ENCODE data around the gene LRP10. TPM values are rescaled to one million over a fixed set of nuclear protein-coding genes. Genes with fewer than 3 reads are reported as not detected.

The LRP10 gene
- total RNA-seq, 1 donor from 2014 or later: 43.1 TPM

DNA sequence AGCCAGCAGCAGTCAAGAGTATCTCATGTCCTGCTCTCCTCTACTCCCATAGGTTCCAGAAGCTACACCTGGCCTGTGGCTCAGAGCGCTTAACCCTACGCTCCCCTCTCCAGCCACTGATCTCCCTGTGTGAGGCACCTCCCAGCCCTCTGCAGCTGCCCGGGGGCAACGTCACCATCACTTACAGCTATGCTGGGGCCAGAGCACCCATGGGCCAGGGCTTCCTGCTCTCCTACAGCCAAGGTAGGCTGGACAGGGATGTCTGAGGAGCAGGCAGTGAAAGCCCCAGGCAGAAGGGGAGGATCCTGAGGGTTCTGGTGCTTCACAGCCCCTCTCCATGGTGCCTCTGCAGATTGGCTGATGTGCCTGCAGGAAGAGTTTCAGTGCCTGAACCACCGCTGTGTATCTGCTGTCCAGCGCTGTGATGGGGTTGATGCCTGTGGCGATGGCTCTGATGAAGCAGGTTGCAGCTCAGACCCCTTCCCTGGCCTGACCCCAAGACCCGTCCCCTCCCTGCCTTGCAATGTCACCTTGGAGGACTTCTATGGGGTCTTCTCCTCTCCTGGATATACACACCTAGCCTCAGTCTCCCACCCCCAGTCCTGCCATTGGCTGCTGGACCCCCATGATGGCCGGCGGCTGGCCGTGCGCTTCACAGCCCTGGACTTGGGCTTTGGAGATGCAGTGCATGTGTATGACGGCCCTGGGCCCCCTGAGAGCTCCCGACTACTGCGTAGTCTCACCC, 3.6 kb downstream of the LRP10 start:
- TF ChIP-seq, protein P1, sequence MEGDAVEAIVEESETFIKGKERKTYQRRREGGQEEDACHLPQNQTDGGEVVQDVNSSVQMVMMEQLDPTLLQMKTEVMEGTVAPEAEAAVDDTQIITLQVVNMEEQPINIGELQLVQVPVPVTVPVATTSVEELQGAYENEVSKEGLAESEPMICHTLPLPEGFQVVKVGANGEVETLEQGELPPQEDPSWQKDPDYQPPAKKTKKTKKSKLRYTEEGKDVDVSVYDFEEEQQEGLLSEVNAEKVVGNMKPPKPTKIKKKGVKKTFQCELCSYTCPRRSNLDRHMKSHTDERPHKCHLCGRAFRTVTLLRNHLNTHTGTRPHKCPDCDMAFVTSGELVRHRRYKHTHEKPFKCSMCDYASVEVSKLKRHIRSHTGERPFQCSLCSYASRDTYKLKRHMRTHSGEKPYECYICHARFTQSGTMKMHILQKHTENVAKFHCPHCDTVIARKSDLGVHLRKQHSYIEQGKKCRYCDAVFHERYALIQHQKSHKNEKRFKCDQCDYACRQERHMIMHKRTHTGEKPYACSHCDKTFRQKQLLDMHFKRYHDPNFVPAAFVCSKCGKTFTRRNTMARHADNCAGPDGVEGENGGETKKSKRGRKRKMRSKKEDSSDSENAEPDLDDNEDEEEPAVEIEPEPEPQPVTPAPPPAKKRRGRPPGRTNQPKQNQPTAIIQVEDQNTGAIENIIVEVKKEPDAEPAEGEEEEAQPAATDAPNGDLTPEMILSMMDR (IDR thresholded peaks at IDR 0.05; ENCODE audit: unreplicated experiment): no peak
- no peak overlapping the region for H3K4me3 Mint-ChIP-seq (ENCODE audit: low read depth)
- H3K9me3 Mint-ChIP-seq (ENCODE audit: low read depth): no peaks in the 10 kb centered on the region
- H3K27me3 Mint-ChIP-seq: no peaks in the 10 kb centered on the region
- peaks cover 13% of the 10 kb centered on the region for H3K36me3 Mint-ChIP-seq (ENCODE audit: insufficient read depth)
- DNase-seq (ENCODE audit: low spot score, unreplicated experiment): no peak
- no peak overlapping the region for H3K27ac Mint-ChIP-seq
- peaks cover 14% of the 10 kb centered on the region for H3K4me1 Mint-ChIP-seq (ENCODE audit: low read depth)

DNA sequence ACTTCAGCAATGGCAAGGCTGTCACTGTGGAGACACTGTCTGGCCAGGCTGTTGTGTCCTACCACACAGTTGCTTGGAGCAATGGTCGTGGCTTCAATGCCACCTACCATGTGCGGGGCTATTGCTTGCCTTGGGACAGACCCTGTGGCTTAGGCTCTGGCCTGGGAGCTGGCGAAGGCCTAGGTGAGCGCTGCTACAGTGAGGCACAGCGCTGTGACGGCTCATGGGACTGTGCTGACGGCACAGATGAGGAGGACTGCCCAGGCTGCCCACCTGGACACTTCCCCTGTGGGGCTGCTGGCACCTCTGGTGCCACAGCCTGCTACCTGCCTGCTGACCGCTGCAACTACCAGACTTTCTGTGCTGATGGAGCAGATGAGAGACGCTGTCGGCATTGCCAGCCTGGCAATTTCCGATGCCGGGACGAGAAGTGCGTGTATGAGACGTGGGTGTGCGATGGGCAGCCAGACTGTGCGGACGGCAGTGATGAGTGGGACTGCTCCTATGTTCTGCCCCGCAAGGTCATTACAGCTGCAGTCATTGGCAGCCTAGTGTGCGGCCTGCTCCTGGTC, 4.3 kb downstream of the LRP10 start:
- no peak for DNase-seq (ENCODE audit: low spot score, unreplicated experiment)
- Mint-ChIP-seq H3K27ac (no peak overlapping the region), H3K9me3 (ENCODE audit: low read depth) (no peaks in the 10 kb centered on the region), H3K27me3 (no peaks in the 10 kb centered on the region), H3K36me3 (ENCODE audit: insufficient read depth) (peaks cover 13% of the 10 kb centered on the region), H3K4me3 (ENCODE audit: low read depth) (no peak overlapping the region), H3K4me1 (ENCODE audit: low read depth) (peaks cover 9% of the 10 kb centered on the region)
- TF ChIP-seq, protein P1 (IDR thresholded peaks at IDR 0.05; ENCODE audit: unreplicated experiment): no peak

DNA sequence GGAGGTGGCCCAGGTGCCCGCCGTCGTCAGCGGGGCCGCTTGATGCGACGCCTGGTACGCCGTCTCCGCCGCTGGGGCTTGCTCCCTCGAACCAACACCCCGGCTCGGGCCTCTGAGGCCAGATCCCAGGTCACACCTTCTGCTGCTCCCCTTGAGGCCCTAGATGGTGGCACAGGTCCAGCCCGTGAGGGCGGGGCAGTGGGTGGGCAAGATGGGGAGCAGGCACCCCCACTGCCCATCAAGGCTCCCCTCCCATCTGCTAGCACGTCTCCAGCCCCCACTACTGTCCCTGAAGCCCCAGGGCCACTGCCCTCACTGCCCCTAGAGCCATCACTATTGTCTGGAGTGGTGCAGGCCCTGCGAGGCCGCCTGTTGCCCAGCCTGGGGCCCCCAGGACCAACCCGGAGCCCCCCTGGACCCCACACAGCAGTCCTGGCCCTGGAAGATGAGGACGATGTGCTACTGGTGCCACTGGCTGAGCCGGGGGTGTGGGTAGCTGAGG, 5.5 kb downstream of the LRP10 start:
- Mint-ChIP-seq H3K9me3 (ENCODE audit: low read depth) (no peaks in the 10 kb centered on the region), H3K27ac (no peak overlapping the region), H3K4me3 (ENCODE audit: low read depth) (no peak overlapping the region), H3K27me3 (no peaks in the 10 kb centered on the region), H3K36me3 (ENCODE audit: insufficient read depth) (peaks cover 13% of the 10 kb centered on the region), H3K4me1 (ENCODE audit: low read depth) (peaks cover 9% of the 10 kb centered on the region)
- no peak for DNase-seq (ENCODE audit: low spot score, unreplicated experiment)
- TF ChIP-seq, protein P1 (IDR thresholded peaks at IDR 0.05; ENCODE audit: unreplicated experiment): no peak

DNA sequence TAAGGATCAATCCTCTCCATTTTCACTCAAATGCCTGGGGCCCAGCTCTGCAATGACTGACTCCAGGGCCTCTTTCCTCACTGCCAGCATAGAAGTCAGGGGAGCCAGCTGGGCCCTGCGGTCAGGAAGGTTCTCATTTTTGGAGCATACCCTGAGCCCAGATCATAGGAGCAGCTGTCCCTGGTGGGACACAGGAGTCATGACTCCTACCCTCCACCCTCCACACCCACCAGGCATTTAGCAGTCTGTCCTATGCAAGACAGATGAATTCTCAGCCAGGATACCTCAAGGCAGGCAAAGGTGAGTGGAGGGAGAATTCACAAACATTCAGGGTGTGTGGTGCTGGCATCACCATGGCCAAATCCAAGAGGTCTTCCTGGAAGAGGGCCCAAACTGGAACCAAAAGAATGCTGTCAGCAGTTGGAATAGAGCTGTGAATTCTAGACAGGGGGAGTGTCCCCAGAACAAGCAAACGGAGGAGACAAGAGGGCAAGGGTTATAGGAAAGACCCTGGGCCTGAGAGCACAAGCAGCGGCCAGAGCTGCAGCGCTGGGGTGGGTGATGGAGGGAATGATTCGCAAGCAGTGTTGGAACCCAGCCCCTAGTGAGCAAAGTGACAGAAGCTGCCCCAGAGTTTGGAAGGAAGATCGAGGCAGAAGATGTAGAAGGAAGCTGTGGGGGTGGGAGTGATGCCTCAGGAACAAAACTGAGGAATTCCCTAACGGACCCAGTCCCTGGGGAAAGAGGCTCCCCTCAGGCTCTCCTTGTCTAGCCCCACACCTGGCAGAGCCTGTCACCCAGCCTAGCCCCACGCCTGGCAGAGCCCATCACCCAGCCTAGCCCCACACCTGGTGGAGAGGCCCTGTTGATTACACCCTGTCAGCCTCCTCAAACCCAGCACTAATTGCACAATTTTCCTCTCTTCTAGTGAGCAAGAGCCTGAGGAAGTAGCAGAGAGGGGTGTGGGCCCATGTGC, 7.0 kb downstream of the LRP10 start:
- no peak overlapping the region for H3K27ac Mint-ChIP-seq
- peaks cover 11% of the 10 kb centered on the region for H3K36me3 Mint-ChIP-seq (ENCODE audit: insufficient read depth)
- TF ChIP-seq, protein P1 (IDR thresholded peaks at IDR 0.05; ENCODE audit: unreplicated experiment): no peak
- no peak for DNase-seq (ENCODE audit: low spot score, unreplicated experiment)
- H3K4me3 Mint-ChIP-seq (ENCODE audit: low read depth): no peak overlapping the region
- H3K4me1 Mint-ChIP-seq (ENCODE audit: low read depth): peaks cover 17% of the 10 kb centered on the region
- no peaks in the 10 kb centered on the region for H3K9me3 Mint-ChIP-seq (ENCODE audit: low read depth)
- H3K27me3 Mint-ChIP-seq: no peaks in the 10 kb centered on the region

DNA sequence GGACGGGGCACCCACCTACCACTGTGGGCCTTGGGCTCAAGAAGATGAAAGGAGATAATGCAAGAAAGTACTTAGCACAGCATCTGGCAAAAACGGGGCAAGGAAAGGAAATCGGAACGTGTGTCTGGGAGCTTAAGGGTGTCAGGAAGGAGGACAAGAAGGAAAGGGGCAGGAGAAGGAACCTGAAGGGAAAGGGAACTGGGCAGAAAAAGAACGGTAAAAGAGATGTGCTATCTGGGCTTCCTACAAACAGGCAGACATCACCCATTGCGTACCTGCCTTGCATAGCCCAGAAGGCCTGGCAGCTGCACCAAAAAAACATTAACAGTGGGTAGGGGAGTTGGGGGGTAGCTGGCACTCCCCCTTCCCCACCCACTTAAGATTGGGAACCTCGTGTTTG, 10.5 kb downstream of the LRP10 start:
- peaks cover 11% of the 10 kb centered on the region for H3K36me3 Mint-ChIP-seq (ENCODE audit: insufficient read depth)
- TF ChIP-seq, protein P1 (IDR thresholded peaks at IDR 0.05; ENCODE audit: unreplicated experiment): no peak
- H3K27ac Mint-ChIP-seq: peak overlapping the region; percentile 98
- H3K4me1 Mint-ChIP-seq (ENCODE audit: low read depth): peaks cover 32% of the 10 kb centered on the region
- H3K27me3 Mint-ChIP-seq: no peaks in the 10 kb centered on the region
- H3K9me3 Mint-ChIP-seq (ENCODE audit: low read depth): no peaks in the 10 kb centered on the region
- H3K4me3 Mint-ChIP-seq (ENCODE audit: low read depth): no peak overlapping the region
- DNase-seq (ENCODE audit: low spot score, unreplicated experiment): no peak
